Endothelial cell (in vitro differentiated cells): Measurements from ENCODE around the gene TIGD3. TPM values are rescaled to one million over a fixed set of nuclear protein-coding genes. Genes with fewer than 3 reads are reported as not detected.

Experiments
- DNase-seq: peaks from one replicate; pipeline ENCODE4 v3.0.0; 2021; ENCODE audit warnings: low spot score
- H3K27ac Mint-ChIP-seq: one replicate; pipeline ENCODE4 v1.8.0; 2021; ENCODE audit warnings: mixed read lengths, inconsistent platforms; ENCODE audit not compliant: unreplicated experiment
- H3K27me3 Mint-ChIP-seq: one replicate; pipeline ENCODE4 v1.8.0; 2021; ENCODE audit warnings: mild to moderate bottlenecking, moderate library complexity, mixed read lengths, inconsistent platforms; ENCODE audit not compliant: unreplicated experiment
- H3K36me3 Mint-ChIP-seq: one replicate; pipeline ENCODE4 v1.8.0; 2021; ENCODE audit warnings: mild to moderate bottlenecking, low read depth, mixed read lengths, inconsistent platforms; ENCODE audit not compliant: unreplicated experiment
- H3K4me1 Mint-ChIP-seq: one replicate; pipeline ENCODE4 v1.8.0; 2021; ENCODE audit warnings: mild to moderate bottlenecking, mixed read lengths, inconsistent platforms; ENCODE audit not compliant: unreplicated experiment
- H3K4me3 Mint-ChIP-seq: one replicate; pipeline ENCODE4 v1.8.0; 2021; ENCODE audit warnings: mild to moderate bottlenecking, mixed read lengths, inconsistent platforms; ENCODE audit not compliant: unreplicated experiment
- H3K9me3 Mint-ChIP-seq: one replicate; pipeline ENCODE4 v1.8.0; 2021; ENCODE audit warnings: mixed read lengths, inconsistent platforms; ENCODE audit not compliant: unreplicated experiment
- total RNA-seq: library from RNA; stranded (reverse); fragmentation: NEBNext Ultra II Directional; extraction: Animal tissue kit (Norgen Biotek cat#: 25700); gene quantifications from one replicate; pipeline ENCODE4 v1.2.1, GENCODE V29; 2021; ENCODE audit not compliant: unreplicated experiment
- TF ChIP-seq, protein P1 (sequence below): fragments of 200-600 bp; sonication (generic); IDR thresholded peaks from one replicate; pipeline ENCODE4 v1.5.0; 2021; ENCODE audit warnings: antibody characterized with exemption; ENCODE audit not compliant: unreplicated experiment

Gene TIGD3
- total RNA-seq, 1 donor from 2014 or later = 0.44 TPM

DNA sequence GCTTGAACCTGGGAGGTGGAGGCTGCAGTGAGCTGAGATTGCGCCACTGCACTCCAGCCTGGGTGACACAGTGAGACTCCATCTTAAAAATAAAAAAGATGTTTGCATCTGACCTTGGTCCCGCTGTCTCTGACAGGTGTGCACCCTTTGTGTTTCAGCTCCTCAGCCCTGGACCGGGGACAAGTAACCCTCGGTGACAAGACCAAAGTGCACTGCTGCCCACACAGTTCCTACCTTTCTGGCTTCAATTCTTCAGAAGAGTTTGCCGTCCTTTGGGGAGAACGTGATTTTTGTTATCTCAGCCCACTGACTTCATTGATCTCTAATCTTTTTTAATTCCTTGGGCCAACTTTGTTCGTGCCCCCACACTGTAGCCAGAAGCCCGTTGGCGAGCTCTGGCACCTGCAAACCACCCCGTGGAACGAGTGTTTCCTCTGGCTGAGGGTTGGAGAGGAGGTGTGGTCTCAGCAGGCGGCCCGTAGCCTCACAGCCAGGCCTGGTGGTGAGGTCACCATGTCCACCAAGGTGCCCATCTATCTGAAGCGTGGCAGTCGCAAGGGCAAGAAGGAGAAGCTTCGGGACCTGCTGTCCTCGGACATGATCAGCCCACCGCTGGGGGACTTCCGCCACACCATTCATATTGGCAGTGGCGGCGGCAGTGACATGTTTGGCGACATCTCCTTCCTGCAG, 34.0 kb upstream of the TIGD3 start:
- Mint-ChIP-seq H3K9me3 (no peaks in the 10 kb centered on the region), H3K36me3 (peaks cover 12% of the 10 kb centered on the region), H3K27me3 (peaks cover 13% of the 10 kb centered on the region), H3K4me1 (peaks cover 26% of the 10 kb centered on the region), H3K27ac (no peak overlapping the region), H3K4me3 (peak overlapping the region; percentile 70)
- TF ChIP-seq, protein P1, sequence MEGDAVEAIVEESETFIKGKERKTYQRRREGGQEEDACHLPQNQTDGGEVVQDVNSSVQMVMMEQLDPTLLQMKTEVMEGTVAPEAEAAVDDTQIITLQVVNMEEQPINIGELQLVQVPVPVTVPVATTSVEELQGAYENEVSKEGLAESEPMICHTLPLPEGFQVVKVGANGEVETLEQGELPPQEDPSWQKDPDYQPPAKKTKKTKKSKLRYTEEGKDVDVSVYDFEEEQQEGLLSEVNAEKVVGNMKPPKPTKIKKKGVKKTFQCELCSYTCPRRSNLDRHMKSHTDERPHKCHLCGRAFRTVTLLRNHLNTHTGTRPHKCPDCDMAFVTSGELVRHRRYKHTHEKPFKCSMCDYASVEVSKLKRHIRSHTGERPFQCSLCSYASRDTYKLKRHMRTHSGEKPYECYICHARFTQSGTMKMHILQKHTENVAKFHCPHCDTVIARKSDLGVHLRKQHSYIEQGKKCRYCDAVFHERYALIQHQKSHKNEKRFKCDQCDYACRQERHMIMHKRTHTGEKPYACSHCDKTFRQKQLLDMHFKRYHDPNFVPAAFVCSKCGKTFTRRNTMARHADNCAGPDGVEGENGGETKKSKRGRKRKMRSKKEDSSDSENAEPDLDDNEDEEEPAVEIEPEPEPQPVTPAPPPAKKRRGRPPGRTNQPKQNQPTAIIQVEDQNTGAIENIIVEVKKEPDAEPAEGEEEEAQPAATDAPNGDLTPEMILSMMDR = no peak
- DNase-seq = no peak

DNA sequence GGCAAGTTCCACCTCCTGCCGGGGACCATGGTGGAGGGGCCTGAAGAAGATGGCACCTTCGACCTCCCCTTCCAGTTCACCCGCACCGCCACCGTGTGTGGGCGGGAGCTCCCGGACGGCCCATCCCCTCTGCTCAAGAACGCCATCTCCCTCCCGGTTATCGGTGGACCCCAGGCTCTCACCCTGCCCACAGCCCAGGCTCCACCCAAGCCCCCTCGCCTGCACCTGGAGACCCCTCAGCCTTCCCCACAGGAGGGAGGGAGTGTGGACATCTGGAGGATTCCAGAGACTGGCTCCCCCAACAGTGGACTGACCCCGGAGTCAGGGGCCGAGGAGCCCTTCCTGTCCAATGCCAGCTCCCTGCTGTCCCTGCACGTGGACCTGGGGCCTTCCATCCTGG, 33.5 kb upstream of the TIGD3 start:
- peaks cover 9% of the 10 kb centered on the region for H3K27me3 Mint-ChIP-seq
- peaks cover 23% of the 10 kb centered on the region for H3K4me1 Mint-ChIP-seq
- H3K36me3 Mint-ChIP-seq = peaks cover 12% of the 10 kb centered on the region
- no peak overlapping the region for H3K27ac Mint-ChIP-seq
- H3K9me3 Mint-ChIP-seq = no peaks in the 10 kb centered on the region
- H3K4me3 Mint-ChIP-seq = no peak overlapping the region
- DNase-seq = no peak
- TF ChIP-seq, protein P1 = no peak

DNA sequence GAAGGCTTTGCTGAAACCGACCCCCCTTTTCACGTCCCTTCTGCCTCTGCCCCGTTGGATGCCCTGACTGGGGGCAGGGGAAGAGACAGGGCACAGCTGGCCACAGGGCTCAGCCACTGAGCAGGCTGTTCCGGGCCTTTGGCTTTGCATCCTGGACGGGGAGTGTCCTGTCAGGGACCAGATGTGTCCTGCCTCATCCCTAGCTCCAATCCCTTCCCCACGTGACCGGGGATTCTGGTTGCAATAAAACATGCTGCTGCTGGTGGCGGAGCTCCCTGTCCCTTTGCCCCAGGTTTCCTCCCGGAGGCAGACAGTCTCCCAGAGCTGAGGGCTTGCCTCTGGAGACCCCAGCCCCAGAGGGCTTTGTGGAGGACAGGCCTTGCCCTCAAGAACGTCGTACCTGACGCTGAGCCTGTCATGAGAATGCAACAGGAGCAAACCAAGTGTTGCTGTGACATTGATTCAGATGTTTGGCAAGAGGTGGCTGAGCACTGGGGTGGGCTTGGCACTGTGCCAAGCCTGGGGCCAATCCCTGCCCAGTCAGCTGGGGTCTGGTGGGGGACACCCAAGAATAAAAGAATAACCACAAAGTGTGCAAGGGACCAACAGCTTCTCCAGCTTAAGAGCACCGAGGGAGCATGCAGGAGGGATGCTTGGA, 32.6 kb upstream of the TIGD3 start:
- Mint-ChIP-seq H3K36me3 (peaks cover 12% of the 10 kb centered on the region), H3K4me3 (no peak overlapping the region), H3K9me3 (no peaks in the 10 kb centered on the region), H3K27ac (no peak overlapping the region), H3K27me3 (peaks cover 3% of the 10 kb centered on the region), H3K4me1 (peaks cover 14% of the 10 kb centered on the region)
- DNase-seq = no peak
- TF ChIP-seq, protein P1 = no peak

DNA sequence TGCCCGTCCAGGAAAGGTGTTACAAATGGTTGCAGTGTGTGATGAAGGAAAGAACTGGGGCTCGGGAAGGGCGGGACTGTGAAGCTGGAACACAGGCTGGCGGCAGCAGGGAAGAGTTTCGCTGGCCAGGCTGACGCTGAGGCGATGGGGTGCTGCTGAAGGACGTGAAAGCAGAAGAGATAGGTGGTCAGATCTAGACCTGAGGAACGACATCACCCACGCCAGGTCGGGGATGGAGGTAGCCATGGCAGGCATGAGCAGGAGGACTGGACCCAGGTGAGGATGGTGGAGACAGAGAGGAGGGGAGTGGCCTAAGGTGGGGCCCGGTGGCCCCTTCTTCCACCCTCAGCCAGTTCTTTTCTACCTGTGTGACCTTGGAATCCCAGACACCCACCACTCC, 30.7 kb upstream of the TIGD3 start:
- H3K4me3 Mint-ChIP-seq = no peak overlapping the region
- DNase-seq = no peak
- no peak overlapping the region for H3K27ac Mint-ChIP-seq
- peaks cover 11% of the 10 kb centered on the region for H3K4me1 Mint-ChIP-seq
- peaks cover 12% of the 10 kb centered on the region for H3K36me3 Mint-ChIP-seq
- H3K9me3 Mint-ChIP-seq = no peaks in the 10 kb centered on the region
- TF ChIP-seq, protein P1 = no peak
- peaks cover 6% of the 10 kb centered on the region for H3K27me3 Mint-ChIP-seq

DNA sequence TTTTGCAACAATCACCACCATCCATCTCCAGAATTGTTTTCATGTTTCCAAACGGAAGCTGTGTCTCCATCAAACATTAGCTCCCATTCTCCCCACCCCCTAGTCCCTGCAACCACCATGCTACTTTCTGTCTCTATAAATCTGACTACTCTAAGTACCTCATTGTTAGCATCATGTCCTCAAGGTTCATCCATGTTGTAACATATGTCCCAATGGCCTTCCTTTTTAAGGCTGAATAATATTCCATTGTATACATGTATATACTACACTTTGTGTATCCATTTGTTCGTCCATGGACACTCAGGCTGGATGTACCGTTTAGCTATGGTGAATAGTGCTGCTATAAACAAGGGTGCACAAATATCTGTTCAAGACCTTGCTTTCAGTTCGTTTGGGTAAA, 29.1 kb upstream of the TIGD3 start:
- peaks cover 7% of the 10 kb centered on the region for H3K27me3 Mint-ChIP-seq

More for the DNA sequence above, 29.1 kb upstream of the TIGD3 start:
- H3K9me3 Mint-ChIP-seq = no peaks in the 10 kb centered on the region
- TF ChIP-seq, protein P1 = no peak
- H3K4me1 Mint-ChIP-seq = peaks cover 7% of the 10 kb centered on the region
- peaks cover 12% of the 10 kb centered on the region for H3K36me3 Mint-ChIP-seq
- DNase-seq = no peak
- H3K4me3 Mint-ChIP-seq = peak overlapping the region; percentile 13
- H3K27ac Mint-ChIP-seq = no peak overlapping the region
